ENCODE results near the gene KCNJ12. TPM values are rescaled to one million over a fixed set of nuclear protein-coding genes. Genes with fewer than 3 reads are reported as not detected.

KCNJ12 gene
- total RNA-seq, 4 donors from 2014 or later, result 18.2 to 35.7 (median 29.2) TPM

GRCh38 chr17:21354796-21355385 is 21.3 kb upstream of the KCNJ12 start:
- Histone ChIP-seq H3K27me3 (no peaks in the 10 kb centered on the region), H3K4me3 (no peak overlapping the region), H3K9me3 (no peaks in the 10 kb centered on the region), H3K27ac (no peak overlapping the region), H3K4me1 (no peaks in the 10 kb centered on the region), H3K36me3 (no peaks in the 10 kb centered on the region)
- TF ChIP-seq POLR2A (IDR thresholded peaks at IDR 0.05) (no peak), CTCF (IDR thresholded peaks at IDR 0.05 in 4 of 5, conservative IDR thresholded peaks at IDR 0.05 in 1 of 5) (no peak)
- no peak for DNase-seq
- intact Hi-C loops (cut with DNase I; ENCODE audit: low total_unique reads), result no loop called here
- no peak for ATAC-seq
- in situ Hi-C loops (cut with MboI; ENCODE audit: low sequenced_read_pairs in 4 of 4), result no loop called here

GRCh38 chr17:21355586-21355985 is 20.6 kb upstream of the KCNJ12 start:
- TF ChIP-seq CTCF (IDR thresholded peaks at IDR 0.05 in 4 of 5, conservative IDR thresholded peaks at IDR 0.05 in 1 of 5), result no peak
- TF ChIP-seq POLR2A (IDR thresholded peaks at IDR 0.05), result no peak
- Histone ChIP-seq H3K9me3 (no peaks in the 10 kb centered on the region), H3K4me1 (no peaks in the 10 kb centered on the region), H3K36me3 (no peaks in the 10 kb centered on the region), H3K27ac (no peak overlapping the region), H3K27me3 (no peaks in the 10 kb centered on the region), H3K4me3 (no peak overlapping the region)
- ATAC-seq (no peak), DNase-seq (no peak)
- in situ Hi-C loops (cut with MboI; ENCODE audit: low sequenced_read_pairs in 4 of 4) (no loop called here), intact Hi-C loops (cut with DNase I; ENCODE audit: low total_unique reads) (no loop called here)

GRCh38 chr17:21356537-21357127 is 19.5 kb upstream of the KCNJ12 start:
- TF ChIP-seq CTCF (IDR thresholded peaks at IDR 0.05 in 4 of 5, conservative IDR thresholded peaks at IDR 0.05 in 1 of 5), result no peak
- no peak for TF ChIP-seq POLR2A (IDR thresholded peaks at IDR 0.05)
- in situ Hi-C loops (cut with MboI; ENCODE audit: low sequenced_read_pairs in 4 of 4), result no loop called here

GRCh38 chr17:21357281-21357680 is 18.9 kb upstream of the KCNJ12 start:
- TF ChIP-seq CTCF (IDR thresholded peaks at IDR 0.05 in 4 of 5, conservative IDR thresholded peaks at IDR 0.05 in 1 of 5) (no peak), POLR2A (IDR thresholded peaks at IDR 0.05) (no peak)
- Histone ChIP-seq H3K27me3 (no peaks in the 10 kb centered on the region), H3K36me3 (no peaks in the 10 kb centered on the region), H3K27ac (no peak overlapping the region), H3K4me3 (no peak overlapping the region), H3K4me1 (no peaks in the 10 kb centered on the region), H3K9me3 (no peaks in the 10 kb centered on the region)
- ATAC-seq, result no peak
- in situ Hi-C loops (cut with MboI; ENCODE audit: low sequenced_read_pairs in 4 of 4) (no loop called here), intact Hi-C loops (cut with DNase I; ENCODE audit: low total_unique reads) (no loop called here)
- no peak for DNase-seq

More at GRCh38 chr17:21356537-21357127, 19.5 kb upstream of the KCNJ12 start:
- Histone ChIP-seq H3K4me3 (no peak overlapping the region), H3K4me1 (no peaks in the 10 kb centered on the region), H3K36me3 (no peaks in the 10 kb centered on the region), H3K27ac (no peak overlapping the region), H3K9me3 (no peaks in the 10 kb centered on the region), H3K27me3 (no peaks in the 10 kb centered on the region)
- intact Hi-C loops (cut with DNase I; ENCODE audit: low total_unique reads), result no loop called here
- DNase-seq, result no peak
- ATAC-seq, result no peak

All from gastrocnemius medialis (tissue), 4 donors.